AG20443 (cell line): Measurements from ENCODE around the gene SKP2.

Experiments used
- DNase-seq: peaks from one replicate; pipeline ENCODE4 v3.0.0; 2012; ENCODE audit warnings: low spot score, mixed read lengths

SKP2 gene

DNA sequence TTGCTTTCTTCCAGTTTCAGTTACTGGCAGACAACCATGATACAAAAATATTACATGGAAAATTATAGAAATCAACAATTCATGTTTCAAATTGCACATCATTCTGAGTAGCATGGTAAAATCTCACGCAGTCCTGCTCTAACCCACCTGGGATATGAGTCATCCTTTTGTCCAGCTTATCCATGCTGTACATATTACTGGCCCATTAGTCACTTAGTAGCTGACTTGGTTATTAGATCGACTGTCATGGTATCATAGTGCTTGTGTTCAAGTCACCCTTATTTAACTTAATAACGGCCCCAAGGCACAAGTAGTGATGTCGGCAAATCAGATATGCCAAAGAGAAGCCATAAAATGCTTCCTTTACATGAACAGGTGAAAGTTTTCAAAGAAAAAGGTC lies 48.6 kb downstream of the SKP2 start:
- DNase-seq, result no peak

DNA sequence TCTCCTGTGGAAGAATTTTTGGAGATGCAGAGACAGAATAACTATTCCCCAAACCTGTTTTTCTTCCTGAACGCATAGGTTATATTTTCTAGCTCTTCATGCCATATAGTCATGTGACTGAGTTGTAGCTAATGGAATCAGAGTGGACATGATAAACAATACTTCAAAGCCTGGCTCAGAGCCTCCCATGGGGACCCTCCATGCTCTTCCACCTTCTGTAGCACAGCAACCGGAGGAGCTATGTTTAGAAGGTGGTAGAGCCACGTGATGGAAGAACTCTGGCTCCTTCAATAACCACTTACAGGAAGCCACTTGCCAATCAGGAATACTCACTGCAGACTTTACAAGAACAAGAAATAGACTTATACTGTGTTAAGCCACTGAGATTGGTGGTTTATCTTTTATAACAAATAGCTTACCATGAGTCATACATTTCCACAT lies 50.6 kb downstream of the SKP2 start:
- DNase-seq, result no peak

DNA sequence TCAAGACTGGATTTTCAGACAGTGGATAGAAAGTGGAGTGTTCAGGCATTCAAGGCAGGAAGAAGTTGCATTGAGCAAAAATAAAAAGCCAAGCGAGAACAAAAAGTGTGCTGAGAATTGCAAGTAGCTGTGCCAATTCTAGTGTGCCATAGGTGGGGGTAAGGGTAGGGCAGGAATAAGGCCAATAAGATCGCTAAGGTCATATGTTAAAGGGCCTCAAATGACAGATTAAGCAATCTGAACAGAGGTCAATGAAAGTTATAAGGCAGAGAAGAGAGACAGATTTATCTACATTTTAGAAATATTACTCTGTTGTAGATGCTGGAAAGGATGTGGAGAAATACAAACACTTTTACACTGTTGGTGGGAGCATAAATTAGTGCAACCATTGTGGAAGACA lies 53.4 kb downstream of the SKP2 start:
- DNase-seq, result no peak

DNA sequence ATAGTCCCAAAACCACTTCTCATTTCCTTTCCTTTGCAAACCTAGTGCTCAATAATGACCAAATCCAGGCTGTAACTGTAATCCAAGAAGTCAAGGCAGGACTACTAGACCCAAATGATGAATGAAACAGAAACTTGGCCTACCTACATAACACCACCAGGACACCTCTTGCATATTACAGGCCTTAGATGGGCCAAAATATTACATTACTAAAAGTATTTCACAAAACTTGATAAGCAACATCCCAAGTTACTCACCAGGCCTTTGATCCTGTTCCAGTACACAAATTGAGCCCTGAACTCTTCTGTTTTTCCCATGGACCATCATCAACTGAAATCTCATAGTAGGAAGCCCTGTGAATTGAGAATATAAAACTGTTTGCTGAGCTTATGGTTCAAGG lies 55.0 kb downstream of the SKP2 start:
- DNase-seq, result no peak

DNA sequence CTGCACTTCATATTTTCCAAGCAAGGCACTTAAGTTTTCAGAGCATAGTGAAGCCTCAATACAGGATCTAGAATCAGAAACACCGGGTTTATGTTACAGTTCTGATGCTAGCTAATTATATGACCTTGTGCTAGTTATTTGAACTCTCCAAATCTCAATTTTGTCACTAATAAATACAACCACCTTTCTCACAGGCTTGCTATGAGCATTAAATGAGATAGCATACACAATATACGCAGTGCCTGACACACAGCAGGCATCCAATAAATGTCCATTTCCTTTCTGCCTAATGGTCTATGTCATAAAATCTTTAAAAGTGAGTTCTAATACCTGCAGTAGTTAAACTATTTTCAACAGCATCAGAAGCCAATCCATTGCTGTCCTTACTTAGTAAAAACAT lies 56.9 kb downstream of the SKP2 start:
- DNase-seq, result no peak

DNA sequence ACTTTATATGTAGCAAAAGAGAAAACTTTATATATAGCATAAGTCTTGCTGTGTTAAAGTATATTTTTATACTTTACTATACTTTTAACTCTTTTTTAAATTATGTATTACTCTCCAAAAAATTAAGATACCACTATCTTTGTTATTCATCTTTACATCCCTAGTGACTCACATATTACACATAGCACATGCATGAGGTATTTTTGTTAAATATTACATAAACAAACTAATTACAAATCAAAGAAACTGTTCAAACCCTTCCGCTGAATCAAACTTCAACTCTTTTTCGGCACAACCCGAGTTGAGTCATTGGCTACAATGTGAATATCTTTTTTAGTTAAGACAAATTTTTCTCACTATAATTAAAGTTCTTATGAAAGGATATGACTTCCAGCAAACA lies 57.8 kb downstream of the SKP2 start:
- no peak for DNase-seq

DNA sequence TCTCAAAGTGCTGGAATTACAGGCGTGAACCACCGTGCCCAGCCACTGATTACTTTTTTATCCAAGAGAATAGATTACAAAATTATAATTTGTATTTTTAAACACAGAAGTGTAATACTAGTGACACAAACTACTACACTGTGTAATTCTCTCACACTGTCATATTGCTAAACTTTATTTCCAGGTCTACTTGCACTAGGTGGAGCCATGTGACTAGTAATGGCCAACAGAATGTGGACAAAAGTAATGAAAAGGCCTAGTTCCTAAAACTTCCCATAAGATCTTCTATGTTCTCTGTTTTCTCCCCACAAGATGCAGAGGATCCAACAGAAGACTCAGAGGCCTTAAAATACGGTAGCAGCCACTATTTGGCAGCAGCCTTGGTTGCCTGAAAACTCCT lies 62.5 kb downstream of the SKP2 start:
- no peak for DNase-seq

DNA sequence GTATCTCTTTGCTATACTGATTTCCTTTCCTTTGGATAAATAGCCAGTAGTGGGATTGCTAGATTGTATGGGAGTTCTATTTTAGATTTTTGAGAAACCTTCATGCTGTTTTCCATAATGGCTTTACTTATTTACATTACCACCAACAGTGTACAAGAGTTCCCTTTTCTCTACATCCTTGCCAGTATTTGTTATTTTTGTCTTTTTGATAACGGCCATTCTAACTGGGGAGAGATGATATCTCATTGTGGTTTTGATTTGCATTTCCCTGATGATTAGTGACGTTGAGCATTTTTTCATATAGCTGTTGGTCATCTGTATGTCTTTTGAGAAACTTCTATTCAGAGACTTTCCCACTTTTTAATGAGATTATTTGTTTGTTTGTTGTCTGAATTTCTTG lies 64.0 kb downstream of the SKP2 start:
- no peak for DNase-seq

DNA sequence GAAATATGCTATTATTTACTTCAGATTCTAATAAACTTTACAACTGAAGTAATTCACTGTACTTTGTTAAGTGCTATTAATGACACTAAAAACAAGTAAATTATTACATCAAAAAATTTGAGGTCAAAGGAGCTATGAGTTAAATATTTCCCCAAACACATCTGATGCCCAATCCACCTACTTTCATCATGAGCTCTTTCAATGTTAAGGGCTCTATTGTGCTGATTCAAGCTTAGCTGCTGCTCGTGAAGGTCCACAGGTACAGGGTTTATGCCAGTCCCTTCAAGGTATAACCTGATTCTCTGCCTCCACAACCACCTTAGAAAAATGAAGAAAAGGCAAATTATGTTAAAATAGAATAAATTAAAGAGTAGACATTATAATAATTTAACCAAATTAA lies 65.7 kb downstream of the SKP2 start:
- no peak for DNase-seq

DNA sequence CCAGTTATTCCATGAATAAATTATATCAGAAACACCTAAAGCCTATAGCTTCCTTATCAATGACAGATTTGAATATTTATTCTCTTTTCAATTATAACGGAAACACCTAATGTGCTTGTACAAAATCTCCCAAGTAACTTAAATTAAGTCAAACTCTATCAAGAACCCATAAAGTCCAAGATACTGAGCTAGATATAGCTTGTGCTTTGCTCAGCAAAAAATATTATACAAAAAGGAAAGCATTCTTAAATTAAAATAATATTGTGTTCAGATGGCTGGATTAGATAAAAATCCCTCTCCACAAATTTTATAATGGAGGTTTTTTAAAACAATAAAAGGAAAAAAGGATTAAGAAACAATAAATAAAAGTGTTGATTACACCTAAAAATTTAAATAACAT lies 66.1 kb downstream of the SKP2 start:
- DNase-seq, result no peak

DNA sequence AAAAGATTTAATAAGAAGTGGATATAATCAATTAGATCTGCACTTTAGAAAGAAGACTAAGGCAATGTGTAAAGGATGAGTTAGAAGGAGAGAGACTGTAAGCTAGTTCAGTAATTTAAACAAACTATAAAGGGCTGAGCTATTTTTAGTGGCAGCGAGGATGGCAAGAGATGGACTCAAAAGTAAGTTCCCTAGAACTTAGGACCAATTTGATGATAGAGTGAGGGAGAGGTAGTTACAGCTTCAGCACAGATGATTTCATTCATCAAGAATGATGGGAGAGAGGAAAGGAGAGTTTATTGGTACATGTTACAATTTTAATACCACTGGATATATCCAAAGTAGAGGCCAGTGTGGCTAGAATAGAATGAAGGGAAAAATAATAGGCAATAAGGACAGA lies 70.7 kb downstream of the SKP2 start:
- DNase-seq, result no peak

DNA sequence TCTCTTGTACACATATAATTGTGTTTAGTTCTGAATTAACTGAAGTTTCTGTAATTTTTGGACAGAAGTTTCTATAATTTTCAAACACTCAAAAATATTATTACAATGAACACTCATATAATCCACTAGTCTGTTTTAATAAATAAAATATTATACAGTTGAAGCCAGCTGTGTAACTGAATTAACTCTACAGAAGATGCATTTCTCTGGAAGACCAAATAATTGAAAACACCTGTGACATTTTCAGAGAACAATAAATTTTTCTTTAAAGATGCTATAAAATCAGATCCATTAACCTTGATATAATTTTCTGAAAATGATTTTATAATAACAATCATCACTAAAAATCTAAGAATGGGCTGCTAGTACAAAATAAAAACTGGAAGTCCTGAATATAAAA lies 75.1 kb downstream of the SKP2 start:
- DNase-seq, result no peak

DNA sequence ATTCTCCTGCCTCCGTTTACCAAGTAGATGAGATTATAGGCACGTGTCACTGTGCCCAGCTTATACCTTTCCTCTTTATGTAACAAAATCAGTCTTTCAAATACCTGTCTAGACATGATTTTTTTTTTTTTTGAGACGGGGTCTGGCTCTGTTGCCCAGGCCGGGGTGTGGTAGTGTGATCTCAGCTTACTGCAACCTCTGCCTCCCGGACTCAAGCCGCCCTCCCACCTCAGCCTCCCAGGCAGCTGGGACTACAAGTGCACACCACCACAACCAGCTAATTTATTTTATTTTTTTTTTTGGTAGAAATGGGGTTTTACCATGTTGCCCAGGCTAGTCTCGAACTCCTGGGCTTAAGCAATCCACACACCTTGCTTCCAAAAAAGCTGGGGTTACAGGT lies 76.6 kb downstream of the SKP2 start:
- no peak for DNase-seq

DNA sequence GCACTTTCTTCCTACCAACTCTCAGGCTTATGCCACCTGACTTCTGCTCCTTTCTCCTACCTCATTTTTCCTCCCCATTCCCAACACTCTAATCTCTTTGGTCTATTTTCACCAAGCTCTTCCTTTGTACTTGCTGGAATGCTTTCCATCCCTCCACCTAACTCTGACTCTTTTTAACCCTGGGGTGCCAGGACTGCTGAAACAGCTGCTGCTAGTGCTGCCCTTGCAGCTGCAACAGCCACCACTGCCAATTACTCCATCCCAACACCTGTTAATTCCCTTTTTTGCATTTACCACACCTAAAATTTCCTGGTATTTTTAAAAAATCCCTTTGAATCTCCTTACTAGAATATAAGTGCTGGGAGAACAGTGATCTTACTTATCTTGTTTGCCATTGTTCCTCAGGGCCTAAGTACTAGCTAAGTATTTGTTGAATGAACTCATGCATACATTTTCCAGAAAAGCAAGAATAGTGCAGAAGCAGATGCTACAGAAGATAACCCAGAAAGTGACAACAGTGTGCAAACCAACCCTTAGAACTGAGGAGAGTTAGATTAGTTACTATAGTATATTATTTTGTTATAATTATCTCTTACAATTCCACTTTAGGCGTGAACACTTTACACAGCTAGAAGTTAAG lies 78.4 kb downstream of the SKP2 start:
- no peak for DNase-seq

DNA sequence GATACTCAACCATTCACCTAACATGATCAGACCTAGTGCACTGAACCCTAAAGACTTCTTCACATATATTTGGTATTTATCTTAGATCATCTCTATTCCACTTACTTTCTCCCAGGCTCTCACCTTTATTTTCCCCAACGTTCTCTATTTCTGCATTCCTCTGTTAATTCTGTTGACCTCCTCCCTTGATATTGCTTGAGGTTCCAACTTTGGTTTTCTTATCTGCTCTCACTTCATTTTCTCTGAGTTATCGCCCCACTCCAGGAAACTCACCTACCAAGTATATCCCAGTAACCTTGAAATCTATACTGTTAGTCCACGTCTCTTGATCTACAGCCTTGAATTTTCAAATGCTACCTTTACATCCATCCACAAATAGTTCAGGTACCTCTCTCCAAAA lies 80.6 kb downstream of the SKP2 start:
- DNase-seq, result no peak
